Breast epithelium (tissue), 4 donors: ENCODE results near the gene OTUB2. TPM values are rescaled to one million over a fixed set of nuclear protein-coding genes. Genes with fewer than 3 reads are reported as not detected.

ENCODE experiments used
- DNase-seq, 2 donors: peaks; one replicate each; pipeline ENCODE4 v3.0.0-alpha.2; 2019; ENCODE audit warnings: low spot score in 2 of 2
- H3K27ac ChIP-seq, 2 donors: fragments of 200-600 bp; sonication (generic) in 1 of 2; one replicate each; pipeline ENCODE4 v1.5.1; 2016 to 2019; ENCODE audit warnings: mild to moderate bottlenecking in 1 of 2
- H3K27me3 ChIP-seq, 2 donors: fragments of 200-600 bp; sonication (generic) in 1 of 2; one replicate each; pipeline versions ENCODE4 v1.5.1 to v1.6.0; 2017 to 2019; ENCODE audit warnings: control low read depth in 1 of 2, mild to moderate bottlenecking in 1 of 2
- H3K36me3 ChIP-seq: fragments of 200-600 bp; one replicate; pipeline ENCODE4 v1.5.1; 2019
- H3K4me1 ChIP-seq, 2 donors: fragments of 200-600 bp; sonication (generic); one replicate each; pipeline ENCODE4 v1.5.1; 2016 to 2019; ENCODE audit warnings: control low read depth in 1 of 2
- H3K4me3 ChIP-seq, 3 donors: fragments of 200-600 bp; sonication (generic); 1 replicate in 2 of 3; 2 replicates in 1 of 3; pipeline ENCODE4 v1.5.1; 2016 to 2019; ENCODE audit warnings: mild to moderate bottlenecking in 3 of 3, moderate library complexity in 2 of 3
- H3K9me3 ChIP-seq, 2 donors: fragments of 200-600 bp; sonication (generic) in 1 of 2; one replicate each; pipeline ENCODE4 v1.5.1; 2016 to 2019; ENCODE audit warnings: control low read depth in 1 of 2
- POLR2A ChIP-seq: fragments of 450-650 bp; IDR thresholded peaks from one replicate; pipeline ENCODE4 v1.6.1; 2016; ENCODE audit warnings: antibody characterized with exemption, mild to moderate bottlenecking, moderate library complexity
- POLR2AphosphoS5 ChIP-seq, 3 donors: sonication (generic); formaldehyde crosslinking; IDR thresholded peaks; one replicate each; pipeline ENCODE4 v1.6.1; 2017; ENCODE audit warnings: antibody characterized with exemption in 3 of 3
- intact Hi-C: fragments of 100-400 bp; cut with DNase I; formaldehyde crosslinking; loops from one replicate; pipeline ENCODE4 v1.15.1; 2023; ENCODE audit warnings: low total_unique reads
- total RNA-seq, 3 donors: library from RNA; depleted of rRNA; stranded (reverse); fragments of >200 nt; gene quantifications; one replicate each; pipeline ENCODE4 v1.1.0, GENCODE V29; 2016
- TF ChIP-seq, protein P1 (sequence below), 3 donors: fragments of 450-650 bp; IDR thresholded peaks; one replicate each; pipeline ENCODE4 v1.5.1; 2016 to 2017; ENCODE audit warnings: antibody characterized with exemption in 3 of 3, mild to moderate bottlenecking in 3 of 3, moderate library complexity in 3 of 3

Gene OTUB2
- total RNA-seq, 3 donors from 2014 or later = 0.64 to 1.6 (median 0.73) TPM

GRCh38 chr14:93978735-93979134 is 47.4 kb upstream of the OTUB2 start:
- no peak for DNase-seq
- intact Hi-C loops = no loop called here
- peaks cover 0 to 5% of the 10 kb centered on the region in 2 donors for H3K4me1 ChIP-seq
- H3K27me3 ChIP-seq = no peaks in the 10 kb centered on the region
- no peak overlapping the region for H3K27ac ChIP-seq
- H3K4me3 ChIP-seq = no peak overlapping the region
- TF ChIP-seq POLR2AphosphoS5 (IDR thresholded peaks at IDR 0.05) (no peak), POLR2A (no peak)
- TF ChIP-seq, protein P1, sequence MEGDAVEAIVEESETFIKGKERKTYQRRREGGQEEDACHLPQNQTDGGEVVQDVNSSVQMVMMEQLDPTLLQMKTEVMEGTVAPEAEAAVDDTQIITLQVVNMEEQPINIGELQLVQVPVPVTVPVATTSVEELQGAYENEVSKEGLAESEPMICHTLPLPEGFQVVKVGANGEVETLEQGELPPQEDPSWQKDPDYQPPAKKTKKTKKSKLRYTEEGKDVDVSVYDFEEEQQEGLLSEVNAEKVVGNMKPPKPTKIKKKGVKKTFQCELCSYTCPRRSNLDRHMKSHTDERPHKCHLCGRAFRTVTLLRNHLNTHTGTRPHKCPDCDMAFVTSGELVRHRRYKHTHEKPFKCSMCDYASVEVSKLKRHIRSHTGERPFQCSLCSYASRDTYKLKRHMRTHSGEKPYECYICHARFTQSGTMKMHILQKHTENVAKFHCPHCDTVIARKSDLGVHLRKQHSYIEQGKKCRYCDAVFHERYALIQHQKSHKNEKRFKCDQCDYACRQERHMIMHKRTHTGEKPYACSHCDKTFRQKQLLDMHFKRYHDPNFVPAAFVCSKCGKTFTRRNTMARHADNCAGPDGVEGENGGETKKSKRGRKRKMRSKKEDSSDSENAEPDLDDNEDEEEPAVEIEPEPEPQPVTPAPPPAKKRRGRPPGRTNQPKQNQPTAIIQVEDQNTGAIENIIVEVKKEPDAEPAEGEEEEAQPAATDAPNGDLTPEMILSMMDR (IDR thresholded peaks at IDR 0.05) = no peak
- no peaks in the 10 kb centered on the region for H3K36me3 ChIP-seq
- H3K9me3 ChIP-seq = no peaks in the 10 kb centered on the region

- Histone ChIP-seq H3K4me1 (peaks cover 0 to 5% of the 10 kb centered on the region in 2 donors), H3K4me3 (no peak overlapping the region), H3K27ac (no peak overlapping the region), H3K27me3 (no peaks in the 10 kb centered on the region), H3K36me3 (no peaks in the 10 kb centered on the region), H3K9me3 (no peaks in the 10 kb centered on the region)
- intact Hi-C loops = no loop called here
- no peak for TF ChIP-seq POLR2AphosphoS5 (IDR thresholded peaks at IDR 0.05)
- DNase-seq = no peak
Observed at GRCh38 chr14:93980456-93981201, 45.5 kb upstream of the OTUB2 start.

DNA sequence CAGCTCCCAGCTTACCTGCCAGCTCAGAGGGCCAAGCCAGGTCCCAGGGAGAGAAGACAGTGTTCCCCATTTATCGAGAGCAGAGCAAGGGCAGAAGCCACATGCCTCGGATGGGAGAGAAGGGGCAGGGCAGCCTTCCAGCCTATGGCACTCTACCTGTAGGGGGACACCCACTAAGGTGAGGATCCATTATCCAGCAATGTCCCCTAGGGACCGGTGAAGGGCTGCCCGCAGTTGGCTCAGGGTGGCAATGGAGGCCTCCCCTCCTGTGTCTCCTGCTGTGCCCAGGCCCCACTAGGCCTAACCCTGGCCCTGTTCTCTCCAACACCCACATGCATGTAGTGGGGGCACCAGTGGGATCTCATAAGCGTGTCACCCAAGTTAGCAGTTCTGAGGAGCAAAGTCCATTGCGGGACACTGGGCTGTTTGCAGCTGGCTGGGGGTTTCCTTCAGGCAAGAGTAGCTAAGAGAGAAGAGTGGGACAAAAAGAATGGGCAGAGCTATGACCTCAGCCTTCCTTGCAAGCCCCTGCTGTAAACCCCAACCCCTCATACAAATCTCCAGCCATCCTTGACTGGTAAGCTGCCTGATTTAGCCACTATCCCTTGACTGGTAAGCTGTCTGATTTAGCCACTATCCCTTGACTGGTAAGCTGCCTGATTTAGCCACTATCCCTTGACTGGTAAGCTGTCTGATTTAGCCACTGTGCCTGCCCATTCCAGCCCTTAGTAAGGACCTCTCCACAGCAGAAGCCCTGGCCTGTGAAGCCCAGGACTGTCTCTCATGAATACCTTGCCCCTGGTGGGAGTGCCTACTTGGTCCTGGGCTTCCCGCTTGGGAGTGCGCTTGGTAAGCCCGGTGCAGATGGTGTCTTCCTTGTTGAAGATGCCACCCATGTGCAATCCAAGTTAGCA is 44.6 kb upstream of the OTUB2 start:
- peaks cover 0 to 5% of the 10 kb centered on the region in 2 donors for H3K4me1 ChIP-seq
- DNase-seq = no peak
- H3K9me3 ChIP-seq = no peaks in the 10 kb centered on the region
- H3K27ac ChIP-seq = peak overlapping the region in 1 of 2 donors; percentile 25
- intact Hi-C loops = no loop called here
- no peak overlapping the region for H3K4me3 ChIP-seq
- H3K36me3 ChIP-seq = no peaks in the 10 kb centered on the region
- TF ChIP-seq POLR2AphosphoS5 (IDR thresholded peaks at IDR 0.05) (no peak), POLR2A (no peak)
- TF ChIP-seq, protein P1 (IDR thresholded peaks at IDR 0.05) = no peak
- H3K27me3 ChIP-seq = no peaks in the 10 kb centered on the region

GRCh38 chr14:93982230-93983007 is 43.7 kb upstream of the OTUB2 start:
- intact Hi-C loops = no loop called here

DNA sequence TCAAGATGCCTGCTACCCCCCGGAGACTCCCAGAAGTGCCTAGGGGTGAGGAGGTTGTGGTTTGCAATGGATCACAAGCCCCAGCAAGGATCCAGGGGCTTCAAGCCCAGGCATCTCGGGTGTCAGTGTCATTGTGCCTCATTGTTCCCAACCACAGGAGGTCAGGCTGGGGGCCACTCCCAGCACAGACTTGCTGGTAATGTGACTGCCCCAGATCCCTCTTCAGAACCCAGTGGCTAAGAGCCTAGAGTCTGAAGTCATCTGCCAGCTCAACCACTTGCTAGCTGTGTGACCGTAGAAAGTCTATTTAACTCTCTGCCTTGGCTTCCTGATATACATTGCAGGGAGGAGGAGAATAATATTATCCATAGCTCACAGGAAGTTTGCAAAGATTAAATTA is 42.1 kb upstream of the OTUB2 start:
- intact Hi-C loops = no loop called here
- DNase-seq = no peak
- Histone ChIP-seq H3K4me3 (no peak overlapping the region), H3K9me3 (no peaks in the 10 kb centered on the region), H3K4me1 (peaks cover 0 to 5% of the 10 kb centered on the region in 2 donors), H3K27ac (no peak overlapping the region), H3K36me3 (no peaks in the 10 kb centered on the region), H3K27me3 (no peaks in the 10 kb centered on the region)
- TF ChIP-seq POLR2AphosphoS5 (IDR thresholded peaks at IDR 0.05) (no peak), POLR2A (no peak)
- TF ChIP-seq, protein P1 (IDR thresholded peaks at IDR 0.05) = no peak

More at GRCh38 chr14:93982230-93983007, 43.7 kb upstream of the OTUB2 start:
- Histone ChIP-seq H3K27ac (no peak overlapping the region), H3K4me1 (peaks cover 0 to 5% of the 10 kb centered on the region in 2 donors), H3K27me3 (no peaks in the 10 kb centered on the region), H3K36me3 (no peaks in the 10 kb centered on the region), H3K4me3 (no peak overlapping the region), H3K9me3 (no peaks in the 10 kb centered on the region)
- DNase-seq = no peak
- TF ChIP-seq, protein P1 (IDR thresholded peaks at IDR 0.05) = no peak
- TF ChIP-seq POLR2AphosphoS5 (IDR thresholded peaks at IDR 0.05) = no peak
- no peak for TF ChIP-seq POLR2A
